Endothelial cell of umbilical vein (primary cell): Measurements from ENCODE around the gene CDHR5. TPM values are rescaled to one million over a fixed set of nuclear protein-coding genes. Genes with fewer than 3 reads are reported as not detected.
A peak's percentile ranks its signal among the peaks of the same experiment; 100 is the strongest.

Source experiments
- BruUV-seq: library from RNA; stranded (reverse); fragments of 400-500 nt; replicated peaks from 2 replicates; lab custom pipeline; 2021; lab: Mats Ljungman, UMichigan
- CTCF ChIA-PET: fragments of 300-600, 350-600 bp; sonication (Branson Sonifier 250); formaldehyde crosslinking; loops from one replicate; lab custom pipeline; 2021; ENCODE audit warnings: antibody characterized with exemption, inconsistent platforms; lab: Charles Lee
- POLR2A ChIA-PET: fragments of 300-600, 350-600 bp; sonication (Branson Sonifier 250); formaldehyde crosslinking; loops from one replicate; lab custom pipeline; 2021; ENCODE audit warnings: antibody characterized with exemption, inconsistent platforms; lab: Charles Lee
- DNase-seq: peaks from one replicate; pipeline ENCODE4 v3.0.0-alpha.2; 2011; ENCODE audit warnings: low read depth, low spot score
- FAIRE-seq: peaks from 2 replicates; lab custom pipeline; 2011; peaks lifted over from hg19 to GRCh38; lab: Jason Lieb, UNC
- H2AFZ ChIP-seq: 2 replicates; pipeline ENCODE4 v1.6.0; 2012; ENCODE audit warnings: low read depth, low read length, control low read depth, inconsistent platforms
- H3K27ac ChIP-seq: 2 replicates; pipeline ENCODE4 v1.5.1; 2011; ENCODE audit warnings: low read depth, mild to moderate bottlenecking, control low read depth, low read length, moderate library complexity; ENCODE audit not compliant: insufficient read depth
- H3K27me3 ChIP-seq, 2 experiments: 2 replicates each; pipeline versions ENCODE4 v1.6.0 to v1.6.1; 2011; ENCODE audit warnings: low read length in 2 of 2, mixed read lengths in 1 of 2; ENCODE audit not compliant: control insufficient read depth in 2 of 2, insufficient read depth in 2 of 2
- H3K36me3 ChIP-seq, 2 experiments: 2 replicates in 1 of 2; 3 replicates in 1 of 2; pipeline ENCODE4 v1.5.1; 2011; ENCODE audit warnings: low read length in 2 of 2, mild to moderate bottlenecking in 1 of 2, moderate library complexity in 1 of 2; ENCODE audit not compliant: control insufficient read depth in 2 of 2, insufficient read depth in 2 of 2; ENCODE audit errors: extremely low read depth in 1 of 2
- H3K4me1 ChIP-seq: 3 replicates; pipeline ENCODE4 v1.5.1; 2011; ENCODE audit warnings: mild to moderate bottlenecking, low read length; ENCODE audit not compliant: control insufficient read depth, insufficient read depth; ENCODE audit errors: extremely low read depth
- H3K4me2 ChIP-seq: 2 replicates; pipeline ENCODE4 v1.6.1; 2011; ENCODE audit warnings: low read length, control low read depth, mixed read lengths; ENCODE audit not compliant: insufficient read depth
- H3K4me3 ChIP-seq, 3 experiments: fragments of 200-600 bp in 1 of 3; sonication (generic), shearing (Covaris generic) in 1 of 3; replicated peaks in 1 of 3; 2 replicates each; pipeline ENCODE4 v1.5.1; 2011 to 2016; ENCODE audit warnings: control low read depth in 3 of 3, low read length in 3 of 3, mild to moderate bottlenecking in 2 of 3, inconsistent platforms in 1 of 3, low read depth in 1 of 3, moderate library complexity in 1 of 3; ENCODE audit not compliant: insufficient read depth in 1 of 3
- H3K79me2 ChIP-seq: 2 replicates; pipeline ENCODE4 v1.6.0; 2012; ENCODE audit warnings: low read length, inconsistent platforms; ENCODE audit not compliant: control insufficient read depth, insufficient read depth
- H3K9ac ChIP-seq: replicated peaks from 2 replicates; pipeline ENCODE3; 2011; ENCODE audit warnings: low read length, control low read depth; ENCODE audit not compliant: insufficient read depth; ENCODE audit errors: extremely low read depth
- H3K9me1 ChIP-seq: replicated peaks from 3 replicates; pipeline ENCODE4 v1.6.0; 2011; ENCODE audit warnings: mild to moderate bottlenecking, low read length; ENCODE audit not compliant: control insufficient read depth, insufficient read depth; ENCODE audit errors: extremely low read depth
- H3K9me3 ChIP-seq: replicated peaks from 2 replicates; pipeline ENCODE4 v1.5.1; 2012; ENCODE audit warnings: low read length, inconsistent platforms; ENCODE audit not compliant: control insufficient read depth, insufficient read depth
- H4K20me1 ChIP-seq: replicated peaks from 2 replicates; pipeline ENCODE3; 2011; ENCODE audit warnings: mild to moderate bottlenecking, low read length; ENCODE audit not compliant: control insufficient read depth, insufficient read depth; ENCODE audit errors: extremely low read depth
- CTCF ChIP-seq, 2 donors: IDR thresholded peaks; 1 replicate in 1 of 2; 2 replicates in 1 of 2; pipeline ENCODE4 v1.5.1; 2011; ENCODE audit warnings: low read length in 2 of 2, mild to moderate bottlenecking in 2 of 2, moderate library complexity in 2 of 2, control low read depth in 1 of 2, inconsistent platforms in 1 of 2, low read depth in 1 of 2; ENCODE audit not compliant: insufficient read depth in 1 of 2; ENCODE audit errors: extremely low read depth in 1 of 2
- EZH2 ChIP-seq: IDR thresholded peaks from 2 replicates; pipeline ENCODE4 v1.6.1; 2012; ENCODE audit warnings: borderline replicate concordance, low read depth, mild to moderate bottlenecking, moderate library complexity, low read length, inconsistent platforms; ENCODE audit not compliant: severe bottlenecking
- FOS ChIP-seq: IDR thresholded peaks from 2 replicates; pipeline ENCODE4 v1.6.1; 2011; ENCODE audit warnings: mild to moderate bottlenecking, low read length, moderate library complexity, borderline replicate concordance; ENCODE audit not compliant: insufficient read depth
- GATA2 ChIP-seq: IDR thresholded peaks from 2 replicates; pipeline ENCODE4 v1.7.0; 2011; ENCODE audit warnings: low read depth, mild to moderate bottlenecking, moderate library complexity, mixed read lengths, low read length; ENCODE audit not compliant: insufficient read length, insufficient read depth
- JUN ChIP-seq: IDR thresholded peaks from 2 replicates; pipeline ENCODE4 v1.6.1; 2011; ENCODE audit warnings: borderline replicate concordance, low read depth; ENCODE audit not compliant: insufficient read length, insufficient read depth
- MAX ChIP-seq: IDR thresholded peaks from 2 replicates; pipeline ENCODE4 v1.6.1; 2011; ENCODE audit not compliant: insufficient read depth, insufficient read length
- MYC ChIP-seq: IDR thresholded peaks from one replicate; pipeline ENCODE4 v1.6.1; 2011; ENCODE audit warnings: mild to moderate bottlenecking, low read depth, low read length
- POLR2A ChIP-seq: IDR thresholded peaks from 2 replicates; pipeline ENCODE4 v1.6.1; 2012; ENCODE audit warnings: low read depth, mild to moderate bottlenecking, control low read depth, low read length
- POLR2AphosphoS5 ChIP-seq: IDR thresholded peaks from 2 replicates; pipeline ENCODE4 v1.6.1; 2012; ENCODE audit warnings: low read depth, mild to moderate bottlenecking, control low read depth, low read length, moderate library complexity; ENCODE audit not compliant: insufficient read depth
- dilution Hi-C: fragments of 300-500 bp; cut with MboI; formaldehyde crosslinking; loops from one replicate; pipeline ENCODE4 v1.15.0; 2019; ENCODE audit warnings: low sequenced_read_pairs; ENCODE audit not compliant: extremely low pct_ligation_motif_present
- intact Hi-C: fragments of 100-400 bp; cut with micrococcal nuclease; formaldehyde crosslinking; loops from one replicate; pipeline ENCODE4 v1.10.0; 2022
- polyA plus RNA-seq, 4 experiments: library from polyadenylated mRNA; depleted of rRNA in 3 of 4; stranded (reverse) in 3 of 4; unstranded in 1 of 4; fragments of >200 nt; gene quantifications; 2 replicates each; pipeline versions ENCODE4 v1.2.1 to v1.2.3, GENCODE V29; 2011 to 2012; ENCODE audit warnings: missing spikeins in 1 of 4
- total RNA-seq: library from RNA; stranded (reverse); gene quantifications from 2 replicates; pipeline ENCODE4 v1.2.3, GENCODE V29; 2021

CDHR5 gene
- total and polyA plus RNA-seq, 2 donors (not counting 3 experiments of a cell fraction or from before 2014, with no cell fraction given): not detected

GRCh38 chr11:576811-577610 lies 47.7 kb downstream of the CDHR5 start:
- dilution Hi-C loops (no loop called here), intact Hi-C loops (loop anchor here (5.0 kb wide), 1 partner anchor 35 kb away; no protein-coding TSS in a partner anchor)
- Histone ChIP-seq H3K4me3 (peak overlapping the region; percentile 67 to 98 (median 79)), H3K27me3 (peaks cover 8 to 10% of the 10 kb centered on the region in 2 experiments), H3K9me3 (no peaks in the 10 kb centered on the region), H3K4me2 (peak overlapping the region; percentile 94), H3K79me2 (peaks cover 52% of the 10 kb centered on the region), H3K9me1 (no peaks in the 10 kb centered on the region), H3K4me1 (peaks cover 14% of the 10 kb centered on the region), H2AFZ (no peak overlapping the region), H4K20me1 (no peaks in the 10 kb centered on the region), H3K9ac (peak overlapping the region; percentile 100), H3K27ac (peak overlapping the region; percentile 58), H3K36me3 (peaks cover 0 to 4% of the 10 kb centered on the region in 2 experiments)
- peak; percentile 15 for DNase-seq
- peak; percentile 64 for FAIRE-seq
- ChIA-PET CTCF (interaction anchor here (0.9 kb wide), 1 partner anchor 22 kb away, joined by 3 read pairs; no protein-coding TSS in a partner anchor), POLR2A (no interaction called here)
- no TSS peak for BruUV-seq
- TF ChIP-seq EZH2: no peak
- no peak for TF ChIP-seq POLR2AphosphoS5
- TF ChIP-seq FOS: no peak
- TF ChIP-seq CTCF (IDR thresholded peaks at IDR 0.05; ENCODE audit: extremely low read depth in 1 of 2, insufficient read depth in 1 of 2, low read depth in 1 of 2, low read length in 2 of 2): no peak
- no peak for TF ChIP-seq JUN
- TF ChIP-seq POLR2A: no peak
- no peak for TF ChIP-seq GATA2
- no peak for TF ChIP-seq MYC
- TF ChIP-seq MAX: no peak
